ENCODE results near the gene GRM7. TPM values are rescaled to one million over a fixed set of nuclear protein-coding genes. Genes with fewer than 3 reads are reported as not detected.

GRM7 gene
- total and polyA plus RNA-seq, 2 experiments from 2014 or later: 0.40 TPM; not detected in 1

DNA sequence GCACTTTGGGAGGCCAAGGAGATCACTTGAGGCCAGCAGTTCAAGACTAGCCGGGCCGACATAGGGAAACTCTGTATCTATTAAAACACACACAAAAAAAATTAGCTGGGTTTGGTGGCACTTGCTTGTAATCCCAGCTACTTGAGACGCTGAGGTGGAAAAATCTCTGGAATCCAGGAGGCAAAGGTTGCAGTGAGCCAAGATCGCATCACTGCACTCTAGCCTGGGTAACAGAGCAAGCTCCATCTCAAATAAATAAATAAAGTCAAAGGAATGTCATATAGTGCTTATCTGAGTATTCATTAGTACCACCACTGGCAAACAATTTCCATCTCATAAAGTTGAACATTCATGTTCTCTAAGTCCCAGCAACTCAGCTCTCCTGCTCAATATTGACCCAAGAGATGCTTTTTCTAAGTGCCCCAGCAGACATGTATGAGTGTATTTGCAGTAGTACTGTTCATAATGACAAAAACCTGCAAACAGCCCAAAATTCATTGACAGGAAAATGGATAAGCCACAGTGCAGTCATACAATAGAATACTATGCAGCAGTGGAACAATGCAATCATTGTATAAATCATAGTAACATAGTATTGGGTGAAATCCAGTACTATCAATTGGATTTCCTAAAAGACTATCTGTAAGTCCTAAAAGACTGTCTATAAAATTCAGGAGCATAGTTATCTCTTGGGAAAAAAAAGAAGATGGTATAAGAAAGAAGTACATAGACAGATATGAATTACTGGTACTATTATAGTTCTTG is 889.2 kb downstream of the GRM7 start:
- H3K36me3 ChIP-seq (ENCODE audit: insufficient read depth): no peaks in the 10 kb centered on the region
- peaks cover 25% of the 10 kb centered on the region for H3K4me1 Mint-ChIP-seq
- no peaks in the 10 kb centered on the region for H3K36me3 Mint-ChIP-seq (ENCODE audit: low read depth)
- no peak overlapping the region for H2AFZ ChIP-seq
- TF ChIP-seq EZH2 (IDR thresholded peaks at IDR 0.05; ENCODE audit: low read depth, unreplicated experiment): no peak
- TF ChIP-seq CREB1 (CRISPR knock-in tag; IDR thresholded peaks at IDR 0.05; ENCODE audit: low read depth): no peak
- TF ChIP-seq, protein P1, sequence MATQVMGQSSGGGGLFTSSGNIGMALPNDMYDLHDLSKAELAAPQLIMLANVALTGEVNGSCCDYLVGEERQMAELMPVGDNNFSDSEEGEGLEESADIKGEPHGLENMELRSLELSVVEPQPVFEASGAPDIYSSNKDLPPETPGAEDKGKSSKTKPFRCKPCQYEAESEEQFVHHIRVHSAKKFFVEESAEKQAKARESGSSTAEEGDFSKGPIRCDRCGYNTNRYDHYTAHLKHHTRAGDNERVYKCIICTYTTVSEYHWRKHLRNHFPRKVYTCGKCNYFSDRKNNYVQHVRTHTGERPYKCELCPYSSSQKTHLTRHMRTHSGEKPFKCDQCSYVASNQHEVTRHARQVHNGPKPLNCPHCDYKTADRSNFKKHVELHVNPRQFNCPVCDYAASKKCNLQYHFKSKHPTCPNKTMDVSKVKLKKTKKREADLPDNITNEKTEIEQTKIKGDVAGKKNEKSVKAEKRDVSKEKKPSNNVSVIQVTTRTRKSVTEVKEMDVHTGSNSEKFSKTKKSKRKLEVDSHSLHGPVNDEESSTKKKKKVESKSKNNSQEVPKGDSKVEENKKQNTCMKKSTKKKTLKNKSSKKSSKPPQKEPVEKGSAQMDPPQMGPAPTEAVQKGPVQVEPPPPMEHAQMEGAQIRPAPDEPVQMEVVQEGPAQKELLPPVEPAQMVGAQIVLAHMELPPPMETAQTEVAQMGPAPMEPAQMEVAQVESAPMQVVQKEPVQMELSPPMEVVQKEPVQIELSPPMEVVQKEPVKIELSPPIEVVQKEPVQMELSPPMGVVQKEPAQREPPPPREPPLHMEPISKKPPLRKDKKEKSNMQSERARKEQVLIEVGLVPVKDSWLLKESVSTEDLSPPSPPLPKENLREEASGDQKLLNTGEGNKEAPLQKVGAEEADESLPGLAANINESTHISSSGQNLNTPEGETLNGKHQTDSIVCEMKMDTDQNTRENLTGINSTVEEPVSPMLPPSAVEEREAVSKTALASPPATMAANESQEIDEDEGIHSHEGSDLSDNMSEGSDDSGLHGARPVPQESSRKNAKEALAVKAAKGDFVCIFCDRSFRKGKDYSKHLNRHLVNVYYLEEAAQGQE (IDR thresholded peaks at IDR 0.05; ENCODE audit: unreplicated experiment): no peak
- no peak for TF ChIP-seq NANOG (IDR thresholded peaks at IDR 0.05; ENCODE audit: borderline replicate concordance)
- TF ChIP-seq ZNF331 (CRISPR knock-in tag; IDR thresholded peaks at IDR 0.05; ENCODE audit: low read depth): no peak
- TF ChIP-seq EZH2phosphoT487 (IDR thresholded peaks at IDR 0.05; ENCODE audit: unreplicated experiment): no peak
- TF ChIP-seq, protein P2, sequence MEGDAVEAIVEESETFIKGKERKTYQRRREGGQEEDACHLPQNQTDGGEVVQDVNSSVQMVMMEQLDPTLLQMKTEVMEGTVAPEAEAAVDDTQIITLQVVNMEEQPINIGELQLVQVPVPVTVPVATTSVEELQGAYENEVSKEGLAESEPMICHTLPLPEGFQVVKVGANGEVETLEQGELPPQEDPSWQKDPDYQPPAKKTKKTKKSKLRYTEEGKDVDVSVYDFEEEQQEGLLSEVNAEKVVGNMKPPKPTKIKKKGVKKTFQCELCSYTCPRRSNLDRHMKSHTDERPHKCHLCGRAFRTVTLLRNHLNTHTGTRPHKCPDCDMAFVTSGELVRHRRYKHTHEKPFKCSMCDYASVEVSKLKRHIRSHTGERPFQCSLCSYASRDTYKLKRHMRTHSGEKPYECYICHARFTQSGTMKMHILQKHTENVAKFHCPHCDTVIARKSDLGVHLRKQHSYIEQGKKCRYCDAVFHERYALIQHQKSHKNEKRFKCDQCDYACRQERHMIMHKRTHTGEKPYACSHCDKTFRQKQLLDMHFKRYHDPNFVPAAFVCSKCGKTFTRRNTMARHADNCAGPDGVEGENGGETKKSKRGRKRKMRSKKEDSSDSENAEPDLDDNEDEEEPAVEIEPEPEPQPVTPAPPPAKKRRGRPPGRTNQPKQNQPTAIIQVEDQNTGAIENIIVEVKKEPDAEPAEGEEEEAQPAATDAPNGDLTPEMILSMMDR (conservative IDR thresholded peaks at IDR 0.05; ENCODE audit: low read depth in 2 of 2): no peak
- no peak for TF ChIP-seq POLR2AphosphoS5 (IDR thresholded peaks at IDR 0.05; ENCODE audit: low read depth)
- TF ChIP-seq, protein P3, sequence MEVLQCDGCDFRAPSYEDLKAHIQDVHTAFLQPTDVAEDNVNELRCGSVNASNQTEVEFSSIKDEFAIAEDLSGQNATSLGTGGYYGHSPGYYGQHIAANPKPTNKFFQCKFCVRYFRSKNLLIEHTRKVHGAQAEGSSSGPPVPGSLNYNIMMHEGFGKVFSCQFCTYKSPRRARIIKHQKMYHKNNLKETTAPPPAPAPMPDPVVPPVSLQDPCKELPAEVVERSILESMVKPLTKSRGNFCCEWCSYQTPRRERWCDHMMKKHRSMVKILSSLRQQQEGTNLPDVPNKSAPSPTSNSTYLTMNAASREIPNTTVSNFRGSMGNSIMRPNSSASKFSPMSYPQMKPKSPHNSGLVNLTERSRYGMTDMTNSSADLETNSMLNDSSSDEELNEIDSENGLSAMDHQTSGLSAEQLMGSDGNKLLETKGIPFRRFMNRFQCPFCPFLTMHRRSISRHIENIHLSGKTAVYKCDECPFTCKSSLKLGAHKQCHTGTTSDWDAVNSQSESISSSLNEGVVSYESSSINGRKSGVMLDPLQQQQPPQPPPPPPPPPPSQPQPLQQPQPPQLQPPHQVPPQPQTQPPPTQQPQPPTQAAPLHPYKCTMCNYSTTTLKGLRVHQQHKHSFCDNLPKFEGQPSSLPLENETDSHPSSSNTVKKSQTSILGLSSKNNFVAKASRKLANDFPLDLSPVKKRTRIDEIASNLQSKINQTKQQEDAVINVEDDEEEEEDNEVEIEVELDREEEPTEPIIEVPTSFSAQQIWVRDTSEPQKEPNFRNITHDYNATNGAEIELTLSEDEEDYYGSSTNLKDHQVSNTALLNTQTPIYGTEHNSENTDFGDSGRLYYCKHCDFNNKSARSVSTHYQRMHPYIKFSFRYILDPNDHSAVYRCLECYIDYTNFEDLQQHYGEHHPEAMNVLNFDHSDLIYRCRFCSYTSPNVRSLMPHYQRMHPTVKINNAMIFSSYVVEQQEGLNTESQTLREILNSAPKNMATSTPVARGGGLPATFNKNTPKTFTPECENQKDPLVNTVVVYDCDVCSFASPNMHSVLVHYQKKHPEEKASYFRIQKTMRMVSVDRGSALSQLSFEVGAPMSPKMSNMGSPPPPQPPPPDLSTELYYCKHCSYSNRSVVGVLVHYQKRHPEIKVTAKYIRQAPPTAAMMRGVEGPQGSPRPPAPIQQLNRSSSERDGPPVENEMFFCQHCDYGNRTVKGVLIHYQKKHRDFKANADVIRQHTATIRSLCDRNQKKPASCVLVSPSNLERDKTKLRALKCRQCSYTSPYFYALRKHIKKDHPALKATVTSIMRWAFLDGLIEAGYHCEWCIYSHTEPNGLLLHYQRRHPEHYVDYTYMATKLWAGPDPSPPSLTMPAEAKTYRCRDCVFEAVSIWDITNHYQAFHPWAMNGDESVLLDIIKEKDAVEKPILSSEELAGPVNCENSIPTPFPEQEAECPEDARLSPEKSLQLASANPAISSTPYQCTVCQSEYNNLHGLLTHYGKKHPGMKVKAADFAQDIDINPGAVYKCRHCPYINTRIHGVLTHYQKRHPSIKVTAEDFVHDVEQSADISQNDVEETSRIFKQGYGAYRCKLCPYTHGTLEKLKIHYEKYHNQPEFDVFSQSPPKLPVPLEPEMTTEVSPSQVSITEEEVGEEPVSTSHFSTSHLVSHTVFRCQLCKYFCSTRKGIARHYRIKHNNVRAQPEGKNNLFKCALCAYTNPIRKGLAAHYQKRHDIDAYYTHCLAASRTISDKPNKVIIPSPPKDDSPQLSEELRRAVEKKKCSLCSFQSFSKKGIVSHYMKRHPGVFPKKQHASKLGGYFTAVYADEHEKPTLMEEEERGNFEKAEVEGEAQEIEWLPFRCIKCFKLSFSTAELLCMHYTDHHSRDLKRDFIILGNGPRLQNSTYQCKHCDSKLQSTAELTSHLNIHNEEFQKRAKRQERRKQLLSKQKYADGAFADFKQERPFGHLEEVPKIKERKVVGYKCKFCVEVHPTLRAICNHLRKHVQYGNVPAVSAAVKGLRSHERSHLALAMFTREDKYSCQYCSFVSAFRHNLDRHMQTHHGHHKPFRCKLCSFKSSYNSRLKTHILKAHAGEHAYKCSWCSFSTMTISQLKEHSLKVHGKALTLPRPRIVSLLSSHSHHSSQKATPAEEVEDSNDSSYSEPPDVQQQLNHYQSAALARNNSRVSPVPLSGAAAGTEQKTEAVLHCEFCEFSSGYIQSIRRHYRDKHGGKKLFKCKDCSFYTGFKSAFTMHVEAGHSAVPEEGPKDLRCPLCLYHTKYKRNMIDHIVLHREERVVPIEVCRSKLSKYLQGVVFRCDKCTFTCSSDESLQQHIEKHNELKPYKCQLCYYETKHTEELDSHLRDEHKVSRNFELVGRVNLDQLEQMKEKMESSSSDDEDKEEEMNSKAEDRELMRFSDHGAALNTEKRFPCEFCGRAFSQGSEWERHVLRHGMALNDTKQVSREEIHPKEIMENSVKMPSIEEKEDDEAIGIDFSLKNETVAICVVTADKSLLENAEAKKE (CRISPR knock-in tag; IDR thresholded peaks at IDR 0.05): no peak
- no peak for TF ChIP-seq JUNB (IDR thresholded peaks at IDR 0.05; ENCODE audit: unreplicated experiment)
- TF ChIP-seq, protein P4, sequence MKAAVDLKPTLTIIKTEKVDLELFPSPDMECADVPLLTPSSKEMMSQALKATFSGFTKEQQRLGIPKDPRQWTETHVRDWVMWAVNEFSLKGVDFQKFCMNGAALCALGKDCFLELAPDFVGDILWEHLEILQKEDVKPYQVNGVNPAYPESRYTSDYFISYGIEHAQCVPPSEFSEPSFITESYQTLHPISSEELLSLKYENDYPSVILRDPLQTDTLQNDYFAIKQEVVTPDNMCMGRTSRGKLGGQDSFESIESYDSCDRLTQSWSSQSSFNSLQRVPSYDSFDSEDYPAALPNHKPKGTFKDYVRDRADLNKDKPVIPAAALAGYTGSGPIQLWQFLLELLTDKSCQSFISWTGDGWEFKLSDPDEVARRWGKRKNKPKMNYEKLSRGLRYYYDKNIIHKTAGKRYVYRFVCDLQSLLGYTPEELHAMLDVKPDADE (IDR thresholded peaks at IDR 0.05): no peak
- TF ChIP-seq STAT1 (IDR thresholded peaks at IDR 0.05; ENCODE audit: unreplicated experiment): no peak
- no peak for TF ChIP-seq ZNF114 (CRISPR knock-in tag; IDR thresholded peaks at IDR 0.05)
- H3K4me1 ChIP-seq (ENCODE audit: insufficient read depth): peaks cover 12% of the 10 kb centered on the region
- DNase-seq (ENCODE audit: low spot score) (no peak), ATAC-seq (no peak)
- no peaks in the 10 kb centered on the region for H3K27me3 ChIP-seq (ENCODE audit: insufficient read depth)
- no peak overlapping the region for H3K4me3 Mint-ChIP-seq
- H4K20me1 ChIP-seq (replicated peaks; ENCODE audit: insufficient read depth): no peaks in the 10 kb centered on the region
- no peak overlapping the region for H3K4me2 ChIP-seq
- no peaks in the 10 kb centered on the region for H3F3A ChIP-seq (replicated peaks; ENCODE audit: low read depth)
- no peaks in the 10 kb centered on the region for H3K9me3 Mint-ChIP-seq
- H3K4me3 ChIP-seq: no peak overlapping the region
- peaks cover 4% of the 10 kb centered on the region for H3K27me3 Mint-ChIP-seq (ENCODE audit: insufficient read depth, low read depth, poor library complexity)
- H3K27ac ChIP-seq (ENCODE audit: low read depth): no peak overlapping the region
- H3K27ac Mint-ChIP-seq: no peak overlapping the region
- 0 out of 2 replicates have a peak, but pooled peaks cover 10% of the 10 kb centered on the region for H3K9me2 ChIP-seq (ENCODE audit: insufficient read depth)
- no peaks in the 10 kb centered on the region for H3K79me2 ChIP-seq (replicated peaks; ENCODE audit: insufficient read depth)
